GM18508 (cell line): ENCODE results near the gene SPAG8.

Source experiments
- ATAC-seq: cut with Tn5 transposase; IDR thresholded peaks from one replicate; pipeline ENCODE4 v1.9.1; 2021; ENCODE audit warnings: moderate number of reproducible peaks; ENCODE audit not compliant: insufficient read depth, unreplicated experiment

The SPAG8 gene

GRCh38 chr9:35812025-35812602 is at the start of gene SPAG8:
Gene SPAG8 (minus strand): TSS chr9:35812262. CDS start chr9:35812147, 115 bp downstream.
- ATAC-seq, result peak; percentile 46

- no peak for ATAC-seq
Measured at GRCh38 chr9:35861161-35861897, 49.3 kb upstream of the SPAG8 start.

- no peak for ATAC-seq
Measured at GRCh38 chr9:35859990-35860339, 47.9 kb upstream of the SPAG8 start.

GRCh38 chr9:35859310-35859989 is 47.4 kb upstream of the SPAG8 start:
- ATAC-seq, result no peak

- ATAC-seq, result no peak
Measured at GRCh38 chr9:35858458-35858857, 46.4 kb upstream of the SPAG8 start.

GRCh38 chr9:35856882-35857281 is 44.8 kb upstream of the SPAG8 start:
- no peak for ATAC-seq

GRCh38 chr9:35856206-35856605 is 44.1 kb upstream of the SPAG8 start:
- ATAC-seq, result no peak

- no peak for ATAC-seq
Measured at GRCh38 chr9:35854091-35854762, 42.2 kb upstream of the SPAG8 start.

- ATAC-seq, result no peak
Measured at GRCh38 chr9:35852876-35853865, 41.1 kb upstream of the SPAG8 start.

- no peak for ATAC-seq
Measured at GRCh38 chr9:35852267-35852815, 40.3 kb upstream of the SPAG8 start.

- ATAC-seq, result peak; percentile 75
Measured at GRCh38 chr9:35847792-35848572, 35.9 kb upstream of the SPAG8 start.

GRCh38 chr9:35845824-35846771 is 34.0 kb upstream of the SPAG8 start:
- ATAC-seq, result no peak

GRCh38 chr9:35844628-35845270 is 32.7 kb upstream of the SPAG8 start:
- ATAC-seq, result no peak

GRCh38 chr9:35842795-35843194 is 30.7 kb upstream of the SPAG8 start:
- peak; percentile 69 for ATAC-seq

GRCh38 chr9:35842020-35842745 is 30.1 kb upstream of the SPAG8 start:
- no peak for ATAC-seq

GRCh38 chr9:35841645-35841900 is 29.5 kb upstream of the SPAG8 start:
- ATAC-seq, result no peak
